ENCODE data around the gene CAPN10.
"Not testable (repeated sequence)": the region's sequence is repeated elsewhere in the genome, so short reads cannot be mapped to it uniquely, and the experiment has no call there.

CAPN10 gene, protein sequence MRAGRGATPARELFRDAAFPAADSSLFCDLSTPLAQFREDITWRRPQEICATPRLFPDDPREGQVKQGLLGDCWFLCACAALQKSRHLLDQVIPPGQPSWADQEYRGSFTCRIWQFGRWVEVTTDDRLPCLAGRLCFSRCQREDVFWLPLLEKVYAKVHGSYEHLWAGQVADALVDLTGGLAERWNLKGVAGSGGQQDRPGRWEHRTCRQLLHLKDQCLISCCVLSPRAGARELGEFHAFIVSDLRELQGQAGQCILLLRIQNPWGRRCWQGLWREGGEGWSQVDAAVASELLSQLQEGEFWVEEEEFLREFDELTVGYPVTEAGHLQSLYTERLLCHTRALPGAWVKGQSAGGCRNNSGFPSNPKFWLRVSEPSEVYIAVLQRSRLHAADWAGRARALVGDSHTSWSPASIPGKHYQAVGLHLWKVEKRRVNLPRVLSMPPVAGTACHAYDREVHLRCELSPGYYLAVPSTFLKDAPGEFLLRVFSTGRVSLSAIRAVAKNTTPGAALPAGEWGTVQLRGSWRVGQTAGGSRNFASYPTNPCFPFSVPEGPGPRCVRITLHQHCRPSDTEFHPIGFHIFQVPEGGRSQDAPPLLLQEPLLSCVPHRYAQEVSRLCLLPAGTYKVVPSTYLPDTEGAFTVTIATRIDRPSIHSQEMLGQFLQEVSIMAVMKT

DNA sequence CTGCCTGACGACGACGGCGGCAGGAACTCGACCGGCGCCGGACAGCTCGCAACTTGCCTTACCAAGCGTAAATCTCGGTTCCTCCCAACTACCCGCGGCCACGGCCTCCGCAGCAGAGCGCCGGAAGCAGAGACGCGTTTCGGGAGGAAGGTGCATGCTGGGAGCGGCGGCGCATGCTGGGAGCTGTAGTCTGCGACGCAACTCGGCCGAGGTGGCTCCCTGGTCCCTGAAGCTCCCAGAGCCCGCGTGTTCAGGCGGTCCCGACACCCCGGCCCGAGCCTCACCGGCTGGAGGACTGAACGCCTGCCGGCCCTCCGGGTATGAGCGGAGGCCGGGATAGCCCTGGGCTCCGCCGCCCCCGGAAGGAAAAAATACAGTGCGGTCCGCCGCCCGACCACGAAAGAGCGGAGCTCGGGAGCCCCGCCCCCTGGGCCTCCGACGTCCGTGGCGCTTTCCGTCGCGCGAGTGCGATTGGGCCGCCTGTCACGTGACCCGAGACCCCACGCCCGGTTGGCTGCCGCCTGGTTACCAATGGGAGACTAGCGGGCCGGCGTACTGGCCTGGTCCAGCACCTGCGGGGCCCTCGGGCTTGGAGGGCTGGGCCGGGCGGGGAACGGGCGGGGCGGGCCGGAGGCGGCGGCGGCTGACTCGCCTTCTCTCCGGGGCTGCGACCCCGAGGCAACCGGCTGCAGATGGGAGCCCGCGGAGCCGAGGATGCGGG, at the start of gene CAPN10:
CAPN10 (plus strand) TSS at position 537 of the 721 bp plus-strand sequence; CDS start at position 715, 178 bp downstream.
- Histone ChIP-seq H3K9me3 (replicated peaks in 1 of 11) (peaks cover 0 to 10% (median 4%) of the 10 kb centered on the region in 11 experiments; a peak in 13 of 22 replicates), H3K9ac (peak within 1 kb of the TSS; percentile 91 to 99 (median 96)), H3K36me3 (peaks cover 23 to 50% (median 40%) of the 10 kb centered on the region in 11 experiments), H3K27me3 (no peaks in the 10 kb centered on the region), H3K4me2 (peak within 1 kb of the TSS; percentile 95 to 100 (median 99)), H4K20me1 (peaks cover 41 to 56% (median 44%) of the 10 kb centered on the region in 11 experiments; a peak in 21 of 22 replicates), H3K27ac (peak within 1 kb of the TSS; percentile 88 to 100 (median 96)), H3K4me1 (peaks cover 55 to 66% (median 60%) of the 10 kb centered on the region in 10 experiments), H3K4me3 (peak within 1 kb of the TSS; percentile 76 to 95 (median 88))
- no peak for TF ChIP-seq Cebpa-rat (IDR thresholded peaks at IDR 0.05)

DNA sequence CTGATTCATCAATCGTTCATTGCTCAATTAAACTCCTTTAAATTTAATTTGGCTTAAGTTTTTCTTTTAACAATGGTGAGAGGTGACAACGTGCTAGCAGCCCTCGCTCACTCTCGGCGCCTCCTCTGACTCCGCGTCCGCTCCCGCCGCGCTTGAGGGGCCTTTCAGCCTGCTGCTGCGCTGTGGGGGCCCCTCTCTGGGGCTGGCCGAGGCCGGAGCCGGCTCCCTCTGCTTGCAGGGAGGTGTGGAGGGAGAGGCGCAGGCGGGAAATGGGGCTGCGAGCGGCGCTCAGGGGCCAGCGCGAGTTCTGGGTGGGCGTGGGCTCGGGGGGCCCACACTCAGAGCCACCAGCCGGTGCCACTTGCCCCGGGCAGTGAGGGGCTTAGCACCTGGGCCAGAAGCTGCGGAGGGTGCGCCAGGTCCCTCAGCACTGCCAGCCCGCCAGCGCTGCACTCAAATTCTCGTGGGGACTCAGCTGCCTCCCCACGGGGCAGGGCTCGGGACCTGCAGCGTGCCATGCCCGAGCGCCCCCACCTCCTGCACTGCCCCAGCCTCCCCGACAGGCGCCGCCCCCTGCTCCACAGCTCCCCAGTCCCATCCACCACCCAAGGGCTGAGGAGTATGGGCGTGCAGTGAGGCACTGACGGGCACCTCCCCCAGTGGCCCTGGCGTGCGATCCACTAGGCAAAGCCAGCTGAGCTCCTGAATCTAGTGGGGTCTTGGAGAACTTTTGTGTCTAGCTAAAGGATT, 48.3 kb upstream of the CAPN10 start:
- Histone ChIP-seq H3K4me2 (no peak overlapping the region), H3K27me3 (no peaks in the 10 kb centered on the region), H3K9me3 (replicated peaks in 1 of 11) (peaks cover 48 to 70% (median 60%) of the 10 kb centered on the region in 11 experiments), H4K20me1 (peaks cover 0 to 64% (median 11%) of the 10 kb centered on the region in 11 experiments; a peak in 8 of 22 replicates), H3K36me3 (peaks cover 84 to 100% (median 97%) of the 10 kb centered on the region in 11 experiments), H3K4me3 (no peak overlapping the region), H3K4me1 (no peaks in the 10 kb centered on the region), H3K9ac (no peak overlapping the region), H3K27ac (no peak overlapping the region)
- TF ChIP-seq Cebpa-rat (IDR thresholded peaks at IDR 0.05), result no peak

DNA sequence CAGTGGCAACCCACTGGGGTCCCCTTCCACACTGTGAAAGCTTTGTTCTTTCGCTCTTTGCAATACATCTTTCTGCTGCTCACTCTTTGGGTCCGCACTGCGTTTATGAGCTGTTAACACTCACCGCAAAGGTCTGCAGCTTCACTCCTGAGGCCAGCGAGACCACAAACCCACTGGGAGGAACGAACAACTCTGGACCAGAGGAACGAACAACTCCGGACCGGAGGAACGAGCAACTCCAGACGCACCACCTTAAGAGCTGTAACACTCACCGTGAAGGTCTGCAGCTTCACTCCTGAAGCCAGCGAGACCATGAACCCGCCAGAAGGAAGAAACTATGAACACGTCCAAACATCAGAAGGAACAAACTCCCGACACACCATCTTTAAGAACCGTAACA, 47.4 kb upstream of the CAPN10 start:
- H3K27me3 ChIP-seq, H3K9ac ChIP-seq, H3K4me1 ChIP-seq, H3K4me2 ChIP-seq, H3K27ac ChIP-seq, H3K4me3 ChIP-seq: not testable (repeated sequence)
- Histone ChIP-seq H3K36me3 (peaks cover 76 to 100% (median 95%) of the 10 kb centered on the region in 11 experiments), H3K9me3 (replicated peaks in 1 of 11) (peaks cover 39 to 67% (median 58%) of the 10 kb centered on the region in 11 experiments), H4K20me1 (peaks cover 0 to 62% (median 11%) of the 10 kb centered on the region in 11 experiments; a peak in 8 of 22 replicates)

DNA sequence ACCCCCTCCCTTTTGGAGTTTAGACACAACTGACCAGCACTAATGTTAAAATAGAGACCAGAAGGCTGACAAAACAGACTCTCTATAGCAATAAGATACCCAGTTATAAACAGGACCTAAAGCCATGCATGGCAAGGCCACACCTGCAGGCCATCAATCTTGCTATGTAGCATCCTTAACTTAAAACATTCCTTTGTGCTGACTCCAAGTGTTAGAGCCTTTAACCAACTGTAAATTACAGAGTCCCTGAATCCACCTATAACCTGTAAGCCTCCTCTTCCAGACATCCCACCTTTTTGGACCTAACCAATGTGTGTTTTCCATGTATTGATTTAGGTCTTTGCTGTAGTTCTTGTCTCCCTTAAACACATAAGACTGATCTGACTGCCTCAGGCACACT, 46.6 kb upstream of the CAPN10 start:
- Histone ChIP-seq H3K4me2 (no peak overlapping the region), H3K4me1 (no peaks in the 10 kb centered on the region), H3K27ac (no peak overlapping the region), H3K27me3 (no peaks in the 10 kb centered on the region), H3K36me3 (peaks cover 68 to 98% (median 92%) of the 10 kb centered on the region in 11 experiments), H4K20me1 (peaks cover 0 to 53% (median 11%) of the 10 kb centered on the region in 11 experiments; a peak in 8 of 22 replicates), H3K9me3 (replicated peaks in 1 of 11) (peaks cover 31 to 67% (median 55%) of the 10 kb centered on the region in 11 experiments), H3K4me3 (no peak overlapping the region), H3K9ac (no peak overlapping the region)
- TF ChIP-seq Cebpa-rat (IDR thresholded peaks at IDR 0.05), result no peak

DNA sequence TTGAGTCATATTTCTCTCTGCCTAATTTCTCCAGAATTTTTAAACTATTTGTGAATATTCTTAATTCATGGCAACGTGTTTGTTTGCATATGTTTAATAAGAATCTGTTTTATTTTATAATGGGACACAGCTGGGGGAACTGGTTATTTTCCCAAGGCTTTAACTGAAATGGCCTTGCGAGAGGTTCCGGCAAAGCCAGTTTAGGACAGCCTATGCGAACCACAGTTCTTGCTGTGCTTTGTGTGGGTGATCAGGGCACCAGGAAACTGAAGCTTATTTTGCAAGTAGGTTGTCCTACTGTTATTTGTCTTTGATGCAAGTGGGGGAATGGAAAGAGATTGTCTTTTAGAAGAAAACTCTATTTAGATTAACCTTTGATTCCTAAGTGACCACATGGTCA, 35.2 kb upstream of the CAPN10 start:
- H3K36me3 ChIP-seq, result peaks cover 20 to 53% (median 47%) of the 10 kb centered on the region in 11 experiments
- peak overlapping the region in 4 of 10 experiments; percentile 12 to 37 (median 28); a peak in 7 of 20 replicates for H3K4me3 ChIP-seq
- H3K27me3 ChIP-seq, result no peaks in the 10 kb centered on the region
- H3K4me1 ChIP-seq, result peaks cover 48 to 58% (median 56%) of the 10 kb centered on the region in 10 experiments
- peak overlapping the region; percentile 35 to 93 (median 84) for H3K27ac ChIP-seq
- no peak for TF ChIP-seq Cebpa-rat (IDR thresholded peaks at IDR 0.05)
- peaks cover 12 to 37% (median 17%) of the 10 kb centered on the region in 11 experiments; a peak in 16 of 22 replicates for H4K20me1 ChIP-seq
- peaks cover 0 to 19% (median 12%) of the 10 kb centered on the region in 11 experiments; a peak in 16 of 22 replicates for H3K9me3 ChIP-seq (replicated peaks in 1 of 11)
- peak overlapping the region; percentile 51 to 77 (median 72); a peak in 21 of 22 replicates for H3K9ac ChIP-seq
- H3K4me2 ChIP-seq, result peak overlapping the region; percentile 65 to 88 (median 79)

DNA sequence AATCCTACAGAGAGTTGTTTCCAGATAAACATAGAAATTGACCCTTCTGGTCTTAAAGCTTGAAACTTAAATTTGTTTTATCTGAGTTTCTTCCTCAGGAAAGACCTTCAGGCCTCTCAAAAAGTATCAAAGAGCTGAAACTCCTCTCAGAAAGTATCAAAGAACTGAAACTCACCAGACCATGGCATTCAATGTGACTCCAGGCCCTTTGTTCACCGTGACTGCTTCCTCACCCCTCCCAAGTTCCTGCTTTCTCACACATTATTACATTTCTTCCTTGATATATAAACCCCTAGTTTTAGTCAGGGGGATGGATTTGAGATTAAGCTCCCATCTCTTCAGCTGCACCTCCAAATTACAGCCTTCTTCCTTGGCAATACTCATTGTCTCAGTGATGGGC, 34.7 kb upstream of the CAPN10 start:
- peak overlapping the region; percentile 51 to 77 (median 72); a peak in 21 of 22 replicates for H3K9ac ChIP-seq

DNA sequence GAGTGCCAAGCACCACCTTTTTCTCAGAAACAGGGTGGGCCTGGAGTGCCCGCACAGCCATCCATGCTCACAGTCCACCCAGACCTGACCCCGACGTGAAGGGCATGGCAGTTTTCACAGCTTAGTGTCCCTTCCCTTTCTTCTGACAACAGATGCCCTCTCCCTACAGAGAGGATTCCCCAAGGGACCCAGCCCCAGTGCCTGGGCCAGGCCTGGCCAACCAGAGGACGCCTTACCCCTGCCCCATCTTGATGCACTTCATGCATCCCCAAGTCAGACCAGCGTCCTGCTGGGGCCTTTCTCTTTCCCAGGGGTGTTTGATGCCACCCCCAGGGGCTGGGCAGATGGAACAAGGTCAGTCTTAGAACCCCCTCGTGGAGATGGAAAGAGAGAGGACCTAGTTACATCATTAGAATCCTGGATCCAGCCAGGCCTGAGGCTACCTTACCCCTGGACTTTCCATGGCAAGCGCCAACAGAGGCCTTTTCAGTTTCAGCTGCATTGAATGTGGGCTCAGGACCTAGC, 32.5 kb upstream of the CAPN10 start:
- Histone ChIP-seq H3K4me3 (no peak overlapping the region; a peak in 1 of 20 replicates), H3K27ac (peak overlapping the region in 8 of 11 experiments; percentile 25 to 93 (median 84); a peak in 16 of 22 replicates), H3K9me3 (replicated peaks in 1 of 11) (peaks cover 0 to 18% (median 8%) of the 10 kb centered on the region in 11 experiments; a peak in 17 of 22 replicates), H3K9ac (peak overlapping the region in 6 of 11 experiments; percentile 9 to 69 (median 36); a peak in 6 of 22 replicates), H3K4me1 (peaks cover 66 to 81% (median 77%) of the 10 kb centered on the region in 10 experiments), H4K20me1 (peaks cover 21 to 65% (median 41%) of the 10 kb centered on the region in 11 experiments; a peak in 18 of 22 replicates), H3K27me3 (no peaks in the 10 kb centered on the region), H3K36me3 (peaks cover 26 to 78% (median 72%) of the 10 kb centered on the region in 11 experiments), H3K4me2 (peak overlapping the region in 9 of 11 experiments; percentile 65 to 88 (median 79); a peak in 18 of 22 replicates)
- no peak for TF ChIP-seq Cebpa-rat (IDR thresholded peaks at IDR 0.05)

More for the DNA sequence above, 34.7 kb upstream of the CAPN10 start:
- peaks cover 0 to 19% (median 12%) of the 10 kb centered on the region in 11 experiments; a peak in 16 of 22 replicates for H3K9me3 ChIP-seq (replicated peaks in 1 of 11)
- H3K4me3 ChIP-seq, result peak overlapping the region in 4 of 10 experiments; percentile 12 to 37 (median 28); a peak in 5 of 20 replicates
- no peaks in the 10 kb centered on the region for H3K27me3 ChIP-seq
- H3K4me1 ChIP-seq, result peaks cover 48 to 62% (median 61%) of the 10 kb centered on the region in 10 experiments
- peak overlapping the region; percentile 65 to 88 (median 79) for H3K4me2 ChIP-seq
- H3K36me3 ChIP-seq, result peaks cover 20 to 59% (median 52%) of the 10 kb centered on the region in 11 experiments
- peaks cover 12 to 42% (median 22%) of the 10 kb centered on the region in 11 experiments; a peak in 17 of 22 replicates for H4K20me1 ChIP-seq
- H3K27ac ChIP-seq, result peak overlapping the region; percentile 35 to 93 (median 84)
- TF ChIP-seq Cebpa-rat (IDR thresholded peaks at IDR 0.05), result no peak
